GM21367 (cell line): ENCODE measurements around the gene ZNF350.
"Not testable (repeated sequence)": the region's sequence is repeated elsewhere in the genome, so short reads cannot be mapped to it uniquely, and the experiment has no call there.

Experiments
- ATAC-seq: cut with Tn5 transposase; IDR thresholded peaks from one replicate; pipeline ENCODE4 v1.9.1; 2021; ENCODE audit not compliant: unreplicated experiment

Gene ZNF350

GRCh38 chr19:51986309-51987291 is at the start of gene ZNF350:
Gene ZNF350, minus strand, starts transcription at chr19:51986840. Its CDS starts 12,480 bp downstream, at chr19:51974360.
- ATAC-seq = peak; percentile 71

GRCh38 chr19:52034051-52034728 is 47.5 kb upstream of the ZNF350 start:
- ATAC-seq = no peak

- ATAC-seq = peak; percentile 18
Measured at GRCh38 chr19:52028780-52029123, 42.1 kb upstream of the ZNF350 start.

GRCh38 chr19:52028027-52028779 is 41.6 kb upstream of the ZNF350 start, which contains the start of gene ZNF614:
Gene ZNF614, minus strand, starts transcription at chr19:52028379. Its CDS starts 2,634 bp downstream, at chr19:52025745.
- peak; percentile 74 for ATAC-seq

GRCh38 chr19:52026255-52026990 is 39.8 kb upstream of the ZNF350 start:
- not testable (repeated sequence) for ATAC-seq

GRCh38 chr19:52024478-52024877 is 37.8 kb upstream of the ZNF350 start:
- ATAC-seq = not testable (repeated sequence)

- ATAC-seq = no peak
Measured at GRCh38 chr19:52022193-52022592, 35.6 kb upstream of the ZNF350 start.

GRCh38 chr19:52020506-52020905 is 33.9 kb upstream of the ZNF350 start:
- ATAC-seq = no peak

GRCh38 chr19:52010674-52011073 is 24.0 kb upstream of the ZNF350 start:
- no peak for ATAC-seq

- ATAC-seq = peak; percentile 92
Measured at GRCh38 chr19:52007806-52008557, 21.3 kb upstream of the ZNF350 start, which contains the start of gene ZNF615. Gene ZNF615, minus strand, starts transcription at chr19:52008211. Its CDS starts 4,500 bp downstream, at chr19:52003711.

GRCh38 chr19:52007451-52007805 is 20.8 kb upstream of the ZNF350 start:
- ATAC-seq = no peak

GRCh38 chr19:51994048-51994644 is 7.5 kb upstream of the ZNF350 start:
- no peak for ATAC-seq

- no peak for ATAC-seq
Measured at GRCh38 chr19:51993422-51993821, 6.8 kb upstream of the ZNF350 start.

- no peak for ATAC-seq
Measured at GRCh38 chr19:51983361-51983760, 3.3 kb downstream of the ZNF350 start.

GRCh38 chr19:51980926-51981325 is 5.7 kb downstream of the ZNF350 start:
- not testable (repeated sequence) for ATAC-seq

GRCh38 chr19:51980116-51980736 is 6.4 kb downstream of the ZNF350 start:
- no peak for ATAC-seq

GRCh38 chr19:51978882-51979281 is 7.8 kb downstream of the ZNF350 start:
- ATAC-seq = no peak

- ATAC-seq = no peak
Measured at GRCh38 chr19:51977346-51977745, 9.3 kb downstream of the ZNF350 start.

GRCh38 chr19:51976852-51977251 is 9.8 kb downstream of the ZNF350 start:
- ATAC-seq = no peak
